ENCODE measurements around the gene PSD4.

PSD4 gene

DNA sequence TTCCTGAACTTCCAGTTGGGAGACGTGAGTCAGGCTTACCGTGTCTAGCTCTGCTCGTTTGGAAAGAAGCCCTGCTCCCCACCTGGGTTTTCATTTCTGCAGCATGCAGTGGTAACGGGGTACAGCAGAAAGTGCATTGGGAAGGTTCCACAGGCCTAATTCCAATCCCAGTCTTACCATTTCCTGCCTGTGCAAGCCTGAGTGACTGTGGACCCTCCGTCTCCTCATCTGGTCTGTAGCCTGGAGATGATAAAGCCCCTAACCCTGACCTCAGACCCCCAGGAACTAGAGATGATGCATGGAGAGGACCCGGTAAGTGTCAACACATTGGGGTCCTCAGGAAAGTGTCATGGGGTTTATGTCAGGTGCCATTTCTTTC is 5.8 kb upstream of the PSD4 start:
- DNase-seq (ENCODE audit: low read depth in 2 of 2): no peak

DNA sequence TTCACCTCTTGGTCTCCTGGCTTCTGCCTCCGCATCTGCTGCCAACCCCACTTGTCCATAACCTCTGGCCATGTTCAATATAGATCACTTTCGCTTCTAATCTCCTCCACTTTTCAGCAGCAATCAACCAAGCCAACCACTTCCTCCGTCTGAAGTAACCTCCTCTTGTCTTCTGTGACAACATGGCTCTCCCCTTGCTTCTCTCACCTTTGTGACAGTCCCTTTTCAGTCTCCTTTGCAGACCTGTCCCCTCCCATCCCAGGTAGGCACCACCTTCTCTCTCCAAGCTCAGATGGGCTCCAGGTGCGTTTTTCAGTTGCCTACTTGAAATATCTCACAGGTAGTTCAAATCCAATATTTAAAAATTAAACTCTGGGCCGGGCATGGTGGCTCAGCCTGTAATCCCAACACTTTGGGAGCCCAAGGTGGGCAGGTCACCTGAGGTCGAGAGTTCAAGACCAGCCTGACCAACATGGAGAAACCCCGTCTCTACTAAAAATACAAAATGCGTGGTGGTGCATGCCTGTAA is 4.7 kb upstream of the PSD4 start:
- no peak for DNase-seq (ENCODE audit: low read depth in 2 of 2)

DNA sequence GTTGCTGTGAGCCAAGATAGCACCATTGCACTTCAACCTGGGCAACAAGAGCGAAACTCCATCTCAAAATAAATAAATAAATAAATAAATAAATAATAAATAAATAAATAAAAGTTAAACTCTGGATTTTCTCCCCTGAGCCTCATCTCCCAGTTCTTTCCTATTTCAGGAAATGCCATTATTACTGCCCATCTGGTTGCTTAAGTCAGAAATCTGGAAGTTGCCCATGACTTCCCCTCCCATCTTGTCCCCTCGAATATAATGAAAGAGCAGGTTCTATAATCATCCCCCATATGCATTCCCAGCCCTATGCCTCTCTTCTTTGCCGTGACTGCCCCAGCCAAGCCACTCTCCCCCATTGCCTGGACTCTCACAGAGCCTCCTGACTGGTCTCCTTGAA is 4.2 kb upstream of the PSD4 start:
- DNase-seq (ENCODE audit: low read depth in 2 of 2): no peak

DNA sequence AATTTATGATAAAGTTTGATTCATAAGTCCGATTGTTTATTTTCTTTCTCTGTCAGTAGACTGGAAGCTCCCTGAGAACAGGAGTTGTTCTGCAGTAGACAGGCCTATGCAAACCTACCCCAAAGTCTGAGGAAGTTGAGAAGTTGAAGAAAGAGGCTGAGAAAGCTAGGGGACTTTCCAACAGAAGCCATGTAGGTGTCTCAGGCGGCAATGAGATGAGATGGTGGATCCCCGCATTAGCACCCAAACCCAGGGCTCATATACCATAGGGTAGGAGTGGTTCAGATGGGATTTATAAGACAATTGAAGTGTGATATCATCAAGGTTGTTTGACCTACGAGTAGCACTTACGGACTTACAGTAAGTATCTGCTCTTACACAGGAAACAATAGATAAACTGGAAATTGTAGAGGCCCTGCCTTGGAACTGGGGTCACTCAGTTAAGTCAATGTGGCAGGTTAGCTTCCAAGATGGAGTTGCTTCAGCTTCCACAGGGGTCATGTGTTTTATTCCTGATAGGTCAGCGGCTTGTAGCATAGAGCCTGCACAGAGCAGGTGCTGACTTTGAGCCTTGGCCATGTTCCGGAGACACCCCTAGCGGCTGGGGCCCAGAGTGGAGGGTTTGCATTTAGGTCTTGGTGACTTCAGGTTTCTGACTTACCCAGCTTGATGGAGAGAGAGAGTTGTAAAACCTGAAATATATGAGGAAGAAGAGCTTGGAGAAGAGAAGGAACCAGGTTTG is 2.3 kb upstream of the PSD4 start:
- DNase-seq (ENCODE audit: low read depth in 2 of 2): no peak

DNA sequence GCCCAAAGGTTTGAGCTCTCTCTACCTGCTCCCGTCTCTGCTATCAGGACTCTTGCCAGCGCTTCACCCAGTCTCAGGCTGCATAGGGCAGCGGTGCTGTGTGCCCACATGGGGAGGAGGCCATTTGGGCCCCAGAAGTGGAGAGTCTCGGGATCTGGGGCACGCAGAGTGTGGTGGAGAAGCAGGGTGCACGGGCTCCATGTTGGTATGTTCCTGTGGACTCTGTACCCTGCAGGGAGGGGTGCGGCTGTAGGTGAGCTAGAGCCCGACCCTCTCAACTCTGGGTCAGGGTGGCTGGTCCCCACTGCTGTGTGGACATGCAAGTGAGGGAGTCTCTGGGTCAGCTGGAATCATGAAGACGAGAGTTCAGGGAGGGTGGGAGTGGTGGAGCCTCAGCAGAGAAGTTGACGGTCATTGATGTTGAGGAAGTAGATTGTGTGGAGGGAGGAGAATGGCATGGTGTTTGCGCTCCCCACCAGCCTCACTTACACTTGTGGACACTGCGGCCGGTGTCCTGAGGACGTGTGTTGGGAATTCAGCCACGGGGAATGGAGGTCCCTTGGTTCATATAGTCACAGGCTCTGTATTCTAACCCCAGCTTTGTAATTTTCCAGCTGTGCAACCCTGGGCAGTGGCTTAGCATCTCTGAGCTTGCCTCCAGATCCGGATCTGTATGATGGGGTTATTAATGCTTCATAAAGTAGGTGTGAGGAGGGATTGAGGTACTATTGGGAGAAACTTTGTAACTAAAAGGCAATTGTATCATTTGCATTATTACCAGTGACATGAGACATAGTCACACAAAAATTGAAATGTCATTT is 840 bp upstream of the PSD4 start:
- no peak for DNase-seq (ENCODE audit: low read depth in 2 of 2)

DNA sequence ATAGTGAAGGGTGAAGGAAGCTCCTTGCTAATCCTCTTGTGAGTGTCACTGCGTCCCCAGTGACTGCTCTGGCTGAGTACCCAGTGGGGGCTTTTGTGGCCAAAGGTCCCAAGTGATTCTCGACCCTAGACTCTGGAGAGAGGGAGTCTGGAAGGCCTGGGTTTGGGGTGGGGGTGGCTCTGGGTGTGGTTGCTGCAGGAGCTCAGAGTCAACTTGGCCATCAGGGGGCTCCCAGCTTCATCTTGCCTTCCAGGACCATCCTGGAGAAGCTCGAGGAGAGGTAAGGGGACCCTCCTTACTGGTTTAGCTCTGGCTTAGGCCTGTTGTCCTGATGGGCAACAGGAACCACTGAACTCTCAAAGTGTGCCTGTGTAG is 592 bp downstream of the PSD4 start:
- no peak for DNase-seq (ENCODE audit: low read depth in 2 of 2)

DNA sequence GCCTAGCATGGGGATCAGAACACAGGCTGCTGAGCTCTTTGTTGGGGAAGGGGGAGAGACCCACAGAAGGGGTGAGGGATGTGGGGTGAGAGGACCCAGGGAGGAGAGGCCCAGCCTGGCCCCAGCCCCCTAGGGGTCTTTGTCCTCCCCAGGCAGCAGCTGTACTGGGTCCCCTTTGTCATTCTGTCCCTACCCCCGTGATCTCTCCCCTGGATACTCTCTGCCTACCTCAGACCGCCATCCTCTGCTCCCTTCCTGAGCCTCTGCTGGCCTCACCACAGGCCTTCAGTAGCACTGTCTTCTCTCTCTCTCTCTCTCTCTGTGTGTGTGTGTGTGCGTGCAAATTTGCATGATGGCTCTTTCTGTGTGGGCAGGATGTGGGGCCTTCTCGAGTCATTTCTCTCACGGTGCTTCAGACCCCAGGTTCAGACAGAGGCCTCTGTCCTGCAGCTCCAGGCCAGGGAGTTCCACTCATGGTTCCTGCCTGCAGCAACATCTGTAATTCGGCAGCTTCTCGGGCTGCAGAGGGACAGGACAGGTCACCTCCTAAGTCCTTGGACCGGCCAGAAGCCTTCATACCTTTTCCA is 1.4 kb downstream of the PSD4 start:
- DNase-seq (ENCODE audit: low read depth in 2 of 2): peak in 1 of 2 donors; percentile 41

DNA sequence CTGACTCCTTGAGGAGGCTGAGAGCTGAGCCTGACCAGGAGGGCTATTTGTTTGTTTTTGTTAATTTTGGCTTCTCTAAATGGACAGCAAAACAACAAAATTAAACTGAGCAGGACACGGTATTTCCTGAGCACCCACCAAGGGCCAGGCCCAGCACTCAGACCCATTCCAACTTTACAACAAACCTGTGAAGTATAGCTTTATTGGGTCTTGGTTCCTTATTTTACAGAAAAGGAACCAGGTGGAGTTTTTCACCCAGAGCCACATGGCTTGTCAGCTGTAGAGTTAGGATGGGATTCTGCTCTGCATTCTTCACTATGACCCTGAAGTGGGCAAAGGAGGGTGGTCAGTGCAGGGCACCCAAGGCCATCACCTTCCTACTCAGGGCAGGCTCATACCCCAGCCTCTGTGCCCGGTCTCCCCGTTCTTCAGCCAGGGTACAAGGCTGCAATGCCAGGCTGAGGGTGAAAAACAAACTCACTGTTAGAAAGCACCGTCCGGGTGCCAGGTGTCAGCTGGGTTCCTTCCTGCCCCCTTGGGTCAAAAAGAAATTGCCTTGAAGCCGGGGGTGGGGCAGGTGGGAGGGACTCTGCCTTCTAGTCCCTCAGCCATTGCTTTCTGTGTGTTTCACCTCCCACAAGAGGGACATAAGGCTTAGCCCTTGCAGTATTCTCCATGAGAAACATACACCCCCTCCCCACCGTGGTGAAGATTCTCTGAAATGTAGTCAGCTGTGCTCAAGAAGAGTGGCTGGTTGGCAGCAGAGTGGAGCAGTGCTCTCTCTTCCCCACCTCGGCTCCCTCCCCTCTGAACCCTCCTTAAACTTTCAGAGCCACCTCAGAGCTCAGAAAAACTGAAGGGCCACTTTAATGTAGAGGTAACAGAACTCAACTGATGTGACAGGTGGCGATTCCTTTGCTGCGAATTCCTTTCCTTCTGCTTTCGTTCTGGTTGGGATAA is 2.2 kb downstream of the PSD4 start:
- no peak for DNase-seq (ENCODE audit: low read depth in 2 of 2)

DNA sequence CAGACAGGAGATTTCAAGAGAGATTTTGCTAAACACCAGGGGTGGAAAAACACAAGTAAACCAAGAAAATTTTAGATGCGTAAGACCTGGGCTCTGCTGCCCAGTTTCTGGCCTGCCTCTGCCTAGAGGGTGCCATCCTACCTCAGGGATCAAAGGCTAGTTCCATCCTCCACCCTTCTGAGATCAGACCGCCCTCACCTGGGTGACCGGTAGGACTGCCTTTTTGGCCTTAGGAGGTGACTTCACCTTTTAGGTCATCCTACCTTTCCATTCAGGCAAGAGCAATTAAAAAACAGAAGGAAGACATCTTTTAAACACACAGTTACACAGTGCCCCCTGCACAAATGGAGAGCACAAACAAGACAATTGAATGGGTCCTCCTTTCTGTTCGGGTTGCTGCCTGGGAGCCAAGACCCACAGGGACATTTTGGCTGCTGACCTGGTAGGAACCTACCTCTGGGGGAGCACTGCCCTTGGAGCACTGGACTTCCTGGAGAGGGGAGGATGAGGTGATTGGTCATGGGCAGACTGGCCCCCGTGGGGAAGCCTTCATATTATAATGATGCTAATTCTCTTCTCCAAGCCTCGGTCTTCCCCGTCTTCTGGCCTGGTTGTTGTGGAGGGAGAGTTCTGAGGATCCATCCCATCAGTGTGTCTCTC is 3.1 kb downstream of the PSD4 start:
- DNase-seq (ENCODE audit: low read depth in 2 of 2): no peak

DNA sequence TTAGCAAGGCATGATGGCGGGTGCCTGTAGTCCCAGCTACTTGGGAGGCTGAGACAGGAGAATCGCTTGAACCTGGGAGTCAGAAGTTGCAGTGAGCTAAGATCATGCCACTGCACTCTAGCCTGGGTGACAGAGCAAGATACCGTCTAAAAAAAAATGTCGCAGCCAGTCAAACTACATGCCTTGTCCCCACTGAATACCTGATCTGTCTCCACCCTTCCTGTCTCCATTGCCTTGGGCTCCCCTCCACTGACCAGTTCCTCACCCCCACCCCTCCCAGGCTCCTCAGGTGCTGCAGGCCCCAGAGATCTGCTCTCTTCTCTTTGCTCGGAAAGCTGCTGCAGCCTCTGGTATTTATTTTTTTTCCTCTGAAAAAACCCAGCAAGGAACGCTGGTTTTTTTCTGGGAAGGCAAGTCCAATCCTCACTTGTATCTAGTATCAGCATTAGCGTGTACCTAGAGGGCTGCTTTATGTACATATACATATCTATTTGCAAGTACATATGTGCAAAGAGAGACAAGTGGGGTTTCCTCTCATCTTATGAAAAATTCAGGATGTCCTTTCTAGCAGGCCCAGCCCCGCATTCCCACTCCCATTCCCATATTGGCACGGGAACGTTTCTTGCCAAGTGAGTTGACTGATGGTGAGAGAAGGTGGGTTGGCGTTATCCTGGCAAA is 4.4 kb downstream of the PSD4 start:
- DNase-seq (ENCODE audit: low read depth in 2 of 2): no peak

DNA sequence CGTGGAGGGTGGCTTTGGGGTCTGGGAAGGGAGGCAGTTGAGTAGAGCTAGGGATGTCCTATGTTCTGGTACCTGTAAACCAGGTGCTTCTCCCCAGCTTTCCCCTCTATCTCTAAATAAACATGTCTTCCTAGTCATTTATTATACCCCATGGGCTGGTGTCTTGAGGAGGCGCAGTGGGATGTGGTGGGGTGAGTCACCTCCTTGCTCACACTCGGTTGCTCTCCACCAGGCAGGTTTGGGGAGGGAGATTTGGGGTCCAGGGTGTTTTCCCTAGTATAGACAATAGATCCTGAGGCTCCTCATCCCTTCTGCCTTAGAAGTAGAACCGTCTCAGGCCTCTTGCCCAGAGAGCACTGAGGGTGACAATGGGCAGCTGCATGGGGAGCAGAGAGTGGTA is 5.1 kb downstream of the PSD4 start:
- DNase-seq (ENCODE audit: low read depth in 2 of 2): no peak

DNA sequence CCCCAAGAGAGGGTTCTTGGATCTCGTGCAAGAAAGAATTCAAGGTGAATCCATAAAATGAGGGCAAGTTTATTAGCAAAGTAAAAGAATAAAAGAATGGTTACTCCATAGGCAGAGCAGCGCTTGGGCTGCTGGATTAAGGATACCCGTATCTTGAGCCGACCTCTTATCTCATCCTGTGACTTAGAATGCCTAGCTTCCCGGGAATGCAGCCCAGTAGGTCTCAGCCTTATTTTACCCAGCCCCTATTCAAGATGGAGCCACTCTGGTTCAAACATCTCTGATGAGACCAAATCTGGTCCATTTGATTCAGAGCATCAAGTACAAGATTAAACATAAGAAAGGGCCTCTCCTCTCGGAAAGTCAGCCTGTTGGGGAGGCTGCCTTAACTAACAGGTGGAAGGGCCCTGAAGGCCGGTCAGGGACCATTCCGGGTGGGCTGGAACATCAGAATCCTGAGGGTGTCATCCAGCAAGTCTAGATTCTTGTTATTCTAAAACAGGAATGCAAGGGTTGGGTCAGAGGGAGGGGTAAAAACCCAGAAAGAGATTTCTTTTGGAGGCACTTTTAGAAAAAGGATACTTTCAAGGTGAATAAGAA is 5.8 kb downstream of the PSD4 start:
- DNase-seq (ENCODE audit: low read depth in 2 of 2): no peak

DNA sequence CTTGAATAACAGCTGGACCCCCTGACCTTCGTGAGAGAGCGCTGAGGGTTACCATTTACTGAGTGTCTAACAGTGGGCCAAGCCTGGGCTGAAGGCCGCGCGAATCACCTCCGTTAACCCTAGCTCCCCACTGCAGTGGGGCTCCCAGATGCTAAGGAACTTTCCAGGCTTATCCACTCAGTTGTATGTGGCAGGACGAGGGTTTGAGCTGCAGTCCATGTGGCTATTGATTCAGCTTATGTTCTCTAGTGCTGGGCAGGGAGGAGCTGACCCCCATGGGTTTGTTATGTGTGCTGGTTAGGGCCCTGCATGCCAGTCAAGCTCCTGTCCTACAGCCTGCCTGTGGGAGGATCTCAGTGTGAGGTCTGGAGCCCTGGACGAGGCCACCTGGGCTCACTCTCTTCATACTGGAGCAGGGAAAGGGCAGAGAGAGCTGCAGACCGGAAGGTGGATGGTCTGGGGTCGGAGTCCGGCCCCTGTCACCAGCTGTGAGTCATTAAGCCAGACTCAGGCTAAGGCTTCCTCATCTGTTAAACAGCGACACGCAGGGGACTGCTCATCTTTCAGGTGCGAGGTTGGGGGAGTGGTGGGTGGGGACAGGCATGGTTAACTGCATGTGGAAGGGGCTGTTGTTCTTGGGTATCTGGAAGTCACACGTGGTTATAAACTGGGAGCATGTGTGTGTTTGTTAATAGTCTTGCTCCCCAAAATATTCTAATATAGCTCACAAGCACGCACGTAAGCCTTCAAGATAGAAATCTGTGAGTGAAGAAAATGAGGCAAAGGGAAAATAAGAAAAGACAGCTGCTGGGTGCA is 6.6 kb downstream of the PSD4 start:
- no peak for DNase-seq (ENCODE audit: low read depth in 2 of 2)

DNA sequence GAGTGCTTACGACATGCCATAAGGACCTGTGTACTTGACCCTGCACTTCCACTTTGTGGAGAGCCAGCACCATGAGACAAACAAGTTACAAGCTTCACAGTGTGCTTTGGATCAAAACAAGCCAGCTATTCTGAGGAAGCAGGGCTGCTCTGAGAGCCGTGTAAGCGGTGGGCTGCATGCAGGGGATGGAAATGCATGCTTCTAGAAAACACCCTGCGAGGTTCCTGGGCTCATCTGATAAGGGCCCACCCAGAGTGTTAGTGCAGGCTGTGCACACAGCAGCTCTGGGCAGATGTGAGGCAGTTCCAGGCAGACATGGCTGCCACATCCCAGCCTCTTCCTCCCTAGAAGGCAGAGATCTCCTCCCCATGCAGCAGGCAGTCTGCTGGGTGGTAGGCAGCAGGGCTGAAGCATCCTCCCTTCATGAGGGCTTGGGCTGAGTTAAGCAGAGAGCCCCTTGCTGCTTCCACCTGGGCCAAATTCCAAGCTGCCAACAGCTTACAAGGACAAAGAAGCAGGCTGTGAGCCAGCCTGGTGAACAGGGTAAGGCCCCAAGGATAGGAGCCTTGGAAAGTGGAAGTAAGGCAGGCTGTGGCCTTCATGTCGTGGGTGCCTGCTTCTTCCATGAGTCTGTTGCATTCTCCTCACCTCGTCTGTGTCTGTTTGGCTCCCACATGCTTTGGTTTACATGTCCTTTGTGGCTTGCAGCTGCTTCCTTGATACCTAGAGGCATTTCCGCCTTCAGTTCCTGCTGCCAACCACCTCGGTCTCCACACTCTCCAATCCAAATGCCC is 7.7 kb downstream of the PSD4 start:
- DNase-seq (ENCODE audit: low read depth in 2 of 2): no peak

DNA sequence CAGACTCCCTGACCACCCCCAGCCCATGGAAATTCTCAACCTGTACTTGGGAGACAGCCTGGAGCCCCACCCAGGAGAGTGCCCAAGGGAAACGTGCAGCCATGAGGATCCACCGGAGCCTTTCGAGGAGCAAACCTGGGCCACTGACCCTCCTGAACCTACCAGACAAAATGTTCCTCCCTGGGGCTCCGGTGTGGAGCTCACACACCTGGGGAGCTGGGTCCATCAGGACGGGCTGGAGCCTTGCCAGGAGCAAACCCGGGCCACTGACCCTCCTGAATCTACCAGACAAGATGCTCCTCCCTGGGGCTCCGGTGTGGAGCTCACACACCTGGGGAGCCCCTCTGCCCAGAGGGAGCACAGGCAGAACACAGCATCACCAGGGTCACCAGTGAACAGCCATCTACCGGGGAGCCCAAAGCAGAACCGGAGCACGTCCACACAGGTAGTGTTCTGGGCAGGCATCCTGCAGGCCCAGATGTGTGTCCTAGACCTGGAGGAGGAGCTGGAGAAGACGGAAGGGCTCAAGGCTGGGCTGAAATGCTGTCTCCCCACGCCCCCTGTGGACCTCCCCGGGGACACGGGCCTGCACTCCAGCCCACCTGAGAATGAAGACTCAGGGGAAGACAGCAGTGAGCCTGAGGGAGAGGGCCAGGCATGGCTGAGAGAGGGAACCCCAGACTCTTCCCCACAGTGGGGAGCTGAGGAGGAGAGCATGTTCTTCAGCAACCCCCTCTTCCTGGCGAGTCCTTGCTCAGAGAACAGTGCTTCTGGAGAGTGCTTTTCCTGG is 8.9 kb downstream of the PSD4 start:
- no peak for DNase-seq (ENCODE audit: low read depth in 2 of 2)

DNA sequence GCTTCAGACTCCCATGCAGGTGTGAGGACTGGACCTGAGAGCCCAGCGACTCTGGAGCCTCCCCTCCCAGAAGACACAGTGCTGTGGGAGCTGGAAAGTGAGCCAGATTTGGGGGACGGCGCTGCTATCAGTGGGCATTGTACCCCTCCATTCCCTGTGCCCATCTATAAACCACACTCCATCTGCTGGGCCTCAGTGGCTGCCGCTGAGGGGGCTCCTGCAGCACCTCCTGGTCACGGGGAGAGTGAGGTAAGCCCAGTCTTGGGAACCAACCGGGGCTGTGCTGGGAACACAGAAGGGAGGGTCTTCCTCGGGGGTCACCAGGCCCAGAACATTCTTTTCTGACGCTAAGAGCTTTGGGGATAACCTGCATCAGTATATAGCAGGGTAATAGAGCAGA is 9.5 kb downstream of the PSD4 start:
- DNase-seq (ENCODE audit: low read depth in 2 of 2): no peak

DNA sequence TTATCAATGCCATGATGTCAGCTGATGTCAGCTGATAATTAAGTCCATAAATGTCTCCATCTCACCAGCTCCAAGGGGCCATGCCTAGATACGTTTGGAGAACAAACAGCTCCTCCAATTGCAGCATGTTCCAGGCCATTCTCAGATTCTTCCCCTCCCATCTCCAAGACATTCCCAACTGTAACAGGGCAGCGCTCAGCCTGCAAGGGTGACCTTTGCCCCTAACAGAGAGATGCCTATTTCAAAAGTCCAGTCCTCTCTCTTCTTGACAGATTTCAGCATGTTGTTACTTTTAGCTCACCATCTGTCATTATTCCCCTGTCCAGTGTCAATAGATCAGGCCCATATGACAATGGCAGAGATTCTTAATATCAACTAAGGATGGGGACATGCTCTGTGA is 9.9 kb downstream of the PSD4 start:
- DNase-seq (ENCODE audit: low read depth in 2 of 2): no peak

Data from stimulated activated CD4-positive, alpha-beta T cell treated with anti-CD3 and anti-CD28 coated beads, Interleukin-1b, Interleukin-23, amount 100 ng/mL, for 1 hour (primary cell).